GM21786 (cell line): Measurements from ENCODE around the gene CALHM6.

Experiments used
- ATAC-seq: cut with Tn5 transposase; IDR thresholded peaks from one replicate; pipeline ENCODE4 v1.9.1; 2021; ENCODE audit not compliant: unreplicated experiment

The CALHM6 gene

GRCh38 chr6:116444575-116444974 lies 16.6 kb upstream of the CALHM6 start:
- no peak for ATAC-seq

DNA sequence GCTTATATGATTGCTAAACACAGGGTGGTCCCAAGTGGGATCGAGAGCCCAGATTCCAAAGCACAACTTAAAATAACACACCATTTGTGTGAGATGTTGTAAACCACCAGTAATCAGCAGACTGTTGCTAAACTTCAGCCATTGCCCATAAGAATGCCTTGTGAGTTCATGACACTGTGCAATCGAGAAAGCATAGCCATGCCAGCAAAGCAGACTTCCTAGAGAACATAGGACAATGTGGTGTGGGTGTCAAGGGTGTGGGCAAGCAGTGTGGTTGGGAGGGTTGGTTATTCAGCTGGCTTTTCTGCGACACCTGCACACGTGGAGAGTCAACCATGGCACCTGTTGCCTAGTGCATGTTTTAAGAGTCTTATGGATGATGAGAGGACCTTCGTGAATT lies 16.1 kb upstream of the CALHM6 start:
- ATAC-seq: no peak

- ATAC-seq: no peak
These were observed 14.8 kb upstream of the CALHM6 start for GRCh38 chr6:116446399-116446798.

DNA sequence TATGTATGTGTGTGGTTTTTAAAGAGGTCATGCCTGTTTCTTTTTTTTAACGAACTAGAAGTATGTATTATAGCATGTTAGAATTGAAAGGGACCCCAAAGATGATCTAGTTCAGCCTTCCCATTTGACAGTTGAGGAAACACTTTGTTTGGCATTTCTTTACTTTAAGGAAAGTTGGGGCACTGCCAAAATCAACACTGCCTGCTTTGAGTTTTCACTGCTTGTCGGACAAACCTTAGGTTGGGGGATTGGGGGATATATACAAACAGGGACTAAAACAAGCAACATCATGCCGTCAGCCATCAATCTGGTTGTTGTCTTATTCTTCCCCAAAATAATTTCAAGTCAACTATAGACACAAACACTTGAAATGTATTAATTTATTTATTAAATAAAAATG lies 14.1 kb upstream of the CALHM6 start:
- no peak for ATAC-seq

GRCh38 chr6:116447496-116448011 lies 13.6 kb upstream of the CALHM6 start:
- no peak for ATAC-seq

- ATAC-seq: no peak
These were observed 11.6 kb upstream of the CALHM6 start for GRCh38 chr6:116449565-116449964.

GRCh38 chr6:116450185-116450710 lies 10.9 kb upstream of the CALHM6 start:
- no peak for ATAC-seq

GRCh38 chr6:116450769-116451740 lies 10.1 kb upstream of the CALHM6 start:
- ATAC-seq: peak; percentile 89

DNA sequence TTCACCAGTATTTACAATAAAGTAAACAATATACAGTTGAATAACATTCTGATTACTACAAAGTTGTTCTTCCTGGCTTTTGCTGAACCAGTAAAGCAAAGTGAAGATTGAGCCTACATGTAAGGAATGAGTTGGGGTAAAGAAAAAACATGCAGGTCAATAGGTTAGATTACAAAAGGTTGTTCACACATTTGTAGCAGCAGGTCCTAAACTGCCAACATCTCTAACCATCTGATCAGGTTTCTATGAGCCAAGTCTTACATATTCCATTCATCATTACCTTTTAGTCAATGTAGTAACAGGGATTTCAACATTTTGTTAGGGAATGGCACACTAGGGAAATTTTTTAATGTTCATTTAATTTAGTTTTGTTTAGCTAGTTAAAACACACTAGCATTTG lies 9.3 kb upstream of the CALHM6 start:
- no peak for ATAC-seq

DNA sequence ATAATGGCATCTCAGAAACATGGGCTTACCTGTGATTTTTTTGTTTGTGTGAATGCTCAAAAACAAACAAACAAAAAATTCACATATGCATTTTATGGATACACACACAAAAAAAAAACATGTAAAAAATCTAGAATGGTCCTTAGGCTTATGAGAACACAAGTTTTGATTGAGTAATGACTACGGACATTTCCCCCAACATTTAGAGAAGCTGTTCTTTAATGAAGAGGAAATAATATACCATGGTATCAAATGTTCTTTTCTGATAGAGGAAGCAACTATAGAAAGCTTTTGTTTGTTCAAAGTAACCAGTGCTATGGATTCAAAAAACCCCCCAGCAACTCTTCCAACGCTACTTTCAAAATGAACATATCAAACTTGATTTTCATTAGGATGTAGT lies 8.6 kb upstream of the CALHM6 start:
- no peak for ATAC-seq

DNA sequence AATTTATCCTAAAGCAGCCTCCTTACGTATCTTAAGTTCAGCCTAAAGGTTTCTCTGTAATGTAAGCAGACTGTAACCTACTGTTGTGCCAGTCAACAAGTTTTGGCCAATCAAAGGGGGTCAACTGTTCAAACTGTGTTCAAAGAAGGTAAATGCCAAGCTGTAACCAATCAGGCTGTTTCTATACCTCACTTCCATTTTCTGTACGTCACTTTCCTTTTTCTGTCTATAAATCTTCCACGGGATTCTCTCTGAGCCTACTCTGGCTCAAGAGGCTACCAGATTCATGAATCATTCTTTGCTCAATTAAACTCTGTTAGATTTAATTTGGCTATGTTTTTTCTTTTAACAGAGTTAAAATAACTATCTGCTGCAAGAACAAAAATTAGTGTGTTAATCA lies 5.1 kb upstream of the CALHM6 start:
- no peak for ATAC-seq

GRCh38 chr6:116456927-116457326 lies 4.2 kb upstream of the CALHM6 start:
- ATAC-seq: no peak

DNA sequence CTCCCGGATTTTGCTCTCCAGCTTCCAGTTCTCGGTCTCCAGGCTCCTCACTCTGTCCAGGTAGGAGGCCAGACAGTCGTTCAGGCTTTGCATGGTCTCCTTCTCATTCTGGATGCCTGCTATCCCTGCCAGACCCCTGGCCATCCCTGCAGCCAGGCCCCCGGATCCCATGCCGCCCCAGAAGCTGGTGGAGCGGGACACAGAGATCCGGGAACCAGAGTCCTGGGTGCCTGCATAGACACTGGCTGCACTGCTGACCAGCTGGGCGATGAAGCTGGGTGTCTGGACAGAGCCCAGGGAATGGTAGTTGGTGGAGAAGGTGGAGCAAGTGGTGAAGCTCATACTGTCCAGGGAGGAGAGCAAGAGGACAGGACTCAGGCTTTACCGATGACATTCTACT lies 2.9 kb upstream of the CALHM6 start:
- no peak for ATAC-seq

GRCh38 chr6:116459927-116460326 lies 1.2 kb upstream of the CALHM6 start:
- ATAC-seq: no peak

- ATAC-seq: peak; percentile 65
These were observed 1.0 kb downstream of the CALHM6 start for GRCh38 chr6:116461932-116462885.

- no peak for ATAC-seq
These were observed 2.1 kb downstream of the CALHM6 start for GRCh38 chr6:116463301-116463700.

GRCh38 chr6:116465246-116465645 lies 4.1 kb downstream of the CALHM6 start:
- no peak for ATAC-seq

- ATAC-seq: no peak
These were observed 5.9 kb downstream of the CALHM6 start for GRCh38 chr6:116467096-116467495.

GRCh38 chr6:116467514-116467913 lies 6.3 kb downstream of the CALHM6 start:
- ATAC-seq: no peak

- no peak for ATAC-seq
These were observed 7.1 kb downstream of the CALHM6 start for GRCh38 chr6:116468293-116468692.

DNA sequence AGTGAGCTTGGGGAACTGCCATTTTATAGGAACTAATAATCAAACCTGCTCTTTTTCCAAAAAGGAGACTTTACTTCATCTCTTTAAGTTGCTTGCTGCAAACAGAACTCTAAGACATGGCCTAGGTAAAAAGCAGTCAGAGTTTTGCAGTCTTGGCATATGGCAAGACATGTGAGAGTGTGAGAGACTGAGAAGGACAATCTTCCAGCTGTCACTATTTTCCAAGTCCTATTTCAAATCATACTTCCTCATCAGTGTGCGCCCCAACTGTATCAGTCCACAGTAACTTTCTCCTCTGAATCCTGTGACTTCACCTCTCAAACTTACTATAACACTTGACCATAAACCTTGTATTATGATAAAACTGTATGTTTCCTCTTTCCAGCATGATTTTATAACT lies 10.4 kb downstream of the CALHM6 start:
- no peak for ATAC-seq
